NCI-H1417 (cell line): Measurements from ENCODE around the gene ORC3.
"Not testable (repeated sequence)": the region's sequence is repeated elsewhere in the genome, so short reads cannot be mapped to it uniquely, and the experiment has no call there.

ENCODE experiments used
- DNase-seq, 3 experiments: peaks; one replicate each; lab custom pipeline; 2025; lab: John Stamatoyannopoulos, UW

Gene ORC3

DNA sequence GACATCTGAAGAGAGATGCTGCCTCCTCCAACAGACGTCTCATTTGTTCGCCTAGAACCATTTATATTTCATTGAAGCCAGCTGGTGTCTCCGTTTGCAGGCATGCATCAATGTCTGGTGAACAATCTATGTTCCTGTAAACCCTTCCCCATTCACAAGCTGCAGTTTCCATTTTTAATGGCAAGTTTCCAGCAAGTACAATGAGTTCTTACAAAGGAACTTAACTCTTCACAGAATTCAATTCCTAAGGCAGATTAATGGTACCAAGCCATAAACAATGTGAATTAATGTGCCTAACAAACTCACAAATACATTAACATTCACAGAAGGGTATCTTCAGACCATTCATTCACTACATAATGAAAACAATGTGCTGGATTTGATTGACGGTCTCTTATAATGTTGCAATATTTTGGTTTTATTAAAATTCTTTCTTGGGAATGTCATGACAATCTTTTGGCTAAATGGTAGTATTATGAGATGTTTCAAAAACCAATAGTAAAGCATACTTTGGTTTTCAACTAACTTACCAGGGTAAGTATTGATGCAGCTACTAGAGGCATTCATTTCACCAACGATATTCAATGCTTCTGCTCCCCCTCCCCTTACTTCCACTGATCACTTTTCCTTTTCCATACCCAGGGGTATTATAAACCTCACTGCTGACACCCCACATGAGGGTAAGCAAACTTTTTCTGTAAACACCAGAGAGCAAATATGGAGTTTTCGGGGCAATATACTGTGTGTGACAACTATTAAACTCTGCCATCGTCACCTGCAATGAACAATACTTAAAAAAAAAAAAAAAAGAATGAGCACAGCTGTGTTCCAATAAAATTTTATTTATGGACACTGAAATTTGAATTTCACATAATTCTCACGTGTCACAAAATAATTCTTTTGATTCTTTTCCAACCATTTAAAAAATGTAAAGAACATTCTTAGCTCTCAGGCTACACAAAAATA lies 107.9 kb downstream of the ORC3 start:
- DNase-seq = peak in 2 of 3 experiments; percentile 10 to 11

DNA sequence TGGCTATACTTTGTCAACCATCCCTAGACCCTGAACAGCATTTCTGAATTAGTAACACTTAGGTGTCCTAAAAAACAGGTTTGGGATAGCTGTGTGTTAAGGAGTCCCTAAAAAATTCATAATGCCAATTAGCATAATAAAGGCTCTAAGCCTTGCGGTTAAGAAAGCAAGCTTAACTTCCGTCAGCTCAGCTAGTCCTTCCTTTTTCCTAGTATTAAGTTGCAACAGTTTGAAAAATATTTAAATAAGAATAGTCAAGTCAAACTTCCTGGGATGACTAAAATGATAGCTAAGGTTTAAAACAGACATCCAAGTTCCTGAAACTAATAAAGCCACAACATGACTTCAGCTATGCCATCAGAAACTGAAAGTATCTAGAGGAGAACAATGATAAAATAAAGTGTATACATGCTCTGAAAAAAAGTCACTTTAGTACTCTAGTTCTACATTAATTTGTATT lies 108.6 kb downstream of the ORC3 start:
- DNase-seq = no peak

DNA sequence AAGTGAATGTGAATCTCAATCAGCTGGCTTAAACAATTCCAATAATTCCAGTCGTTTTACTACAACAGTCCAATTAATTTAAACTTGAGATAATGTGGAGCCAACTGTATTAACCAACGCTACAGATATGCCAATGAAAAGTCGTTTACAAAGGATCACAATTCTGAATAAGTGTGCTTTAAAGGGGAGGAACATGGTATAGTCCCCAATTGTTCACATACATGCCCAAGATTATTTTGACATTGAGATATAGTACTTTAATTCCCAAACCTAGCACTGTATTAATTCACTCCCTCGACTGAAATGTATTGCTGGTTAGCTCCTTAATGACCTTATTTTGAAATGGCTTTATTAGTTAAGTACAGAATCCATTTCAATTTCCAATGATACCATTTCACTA lies 109.6 kb downstream of the ORC3 start:
- DNase-seq = no peak

DNA sequence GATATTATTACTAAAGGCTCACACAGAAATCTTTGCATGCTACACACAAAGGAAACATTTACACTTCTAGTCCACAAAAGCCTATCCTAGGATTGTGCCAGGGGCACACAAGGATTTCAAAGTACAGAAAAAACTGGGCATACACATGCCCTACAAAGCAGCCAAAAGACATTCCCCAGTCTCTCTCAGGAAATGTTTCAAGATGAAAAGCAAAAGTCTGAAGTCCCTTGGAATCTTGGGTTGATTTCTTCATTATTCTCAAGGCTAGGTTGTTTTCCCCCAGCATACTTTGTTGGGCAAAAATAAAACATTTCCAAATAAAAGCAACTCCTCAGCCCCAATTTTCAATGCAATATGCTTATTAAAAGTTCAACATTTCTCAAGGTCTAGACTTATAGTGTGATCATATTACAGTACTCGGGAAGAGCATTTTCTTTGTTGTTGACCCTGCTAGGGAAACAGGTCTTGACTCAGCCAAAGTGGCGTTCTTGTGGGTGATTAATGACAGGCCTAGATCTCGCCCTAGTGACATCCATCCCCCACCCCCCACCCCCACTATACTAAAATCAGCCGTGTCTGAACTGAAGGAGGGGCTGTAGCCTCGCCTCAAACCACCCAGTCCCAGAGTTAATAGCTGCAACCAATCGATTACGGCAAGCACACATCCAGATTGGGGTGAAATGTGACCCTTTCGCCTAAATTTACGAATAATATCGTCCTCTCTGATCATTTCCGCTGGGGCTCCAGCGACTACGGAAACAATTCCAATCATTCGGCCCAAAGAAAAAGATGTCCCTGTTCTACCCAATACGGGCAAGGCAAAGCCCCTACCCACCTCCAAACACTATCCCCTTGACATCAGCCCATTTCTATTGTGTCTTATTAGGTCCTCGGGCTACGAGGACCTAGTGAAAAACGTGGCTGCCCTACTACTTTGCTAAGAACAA lies 110.7 kb downstream of the ORC3 start:
- DNase-seq = peak; percentile 65 to 86 (median 77)

DNA sequence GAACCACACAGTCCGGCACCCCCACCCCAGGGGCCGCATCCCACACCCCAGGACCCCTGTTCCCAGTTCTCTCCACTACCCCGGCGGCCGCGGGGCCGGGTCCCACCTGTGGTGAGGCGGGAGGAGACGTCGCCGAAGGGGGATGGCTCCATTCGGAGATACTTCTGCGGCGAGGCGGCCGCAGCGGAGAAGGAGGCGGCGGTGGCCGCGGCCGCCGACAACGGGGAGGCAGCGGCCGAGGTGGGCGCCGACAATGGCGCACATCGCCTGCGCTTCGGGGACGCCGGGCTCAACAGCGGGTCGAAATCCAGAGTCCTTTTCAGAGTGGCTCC lies 111.4 kb downstream of the ORC3 start:
- no peak for DNase-seq

DNA sequence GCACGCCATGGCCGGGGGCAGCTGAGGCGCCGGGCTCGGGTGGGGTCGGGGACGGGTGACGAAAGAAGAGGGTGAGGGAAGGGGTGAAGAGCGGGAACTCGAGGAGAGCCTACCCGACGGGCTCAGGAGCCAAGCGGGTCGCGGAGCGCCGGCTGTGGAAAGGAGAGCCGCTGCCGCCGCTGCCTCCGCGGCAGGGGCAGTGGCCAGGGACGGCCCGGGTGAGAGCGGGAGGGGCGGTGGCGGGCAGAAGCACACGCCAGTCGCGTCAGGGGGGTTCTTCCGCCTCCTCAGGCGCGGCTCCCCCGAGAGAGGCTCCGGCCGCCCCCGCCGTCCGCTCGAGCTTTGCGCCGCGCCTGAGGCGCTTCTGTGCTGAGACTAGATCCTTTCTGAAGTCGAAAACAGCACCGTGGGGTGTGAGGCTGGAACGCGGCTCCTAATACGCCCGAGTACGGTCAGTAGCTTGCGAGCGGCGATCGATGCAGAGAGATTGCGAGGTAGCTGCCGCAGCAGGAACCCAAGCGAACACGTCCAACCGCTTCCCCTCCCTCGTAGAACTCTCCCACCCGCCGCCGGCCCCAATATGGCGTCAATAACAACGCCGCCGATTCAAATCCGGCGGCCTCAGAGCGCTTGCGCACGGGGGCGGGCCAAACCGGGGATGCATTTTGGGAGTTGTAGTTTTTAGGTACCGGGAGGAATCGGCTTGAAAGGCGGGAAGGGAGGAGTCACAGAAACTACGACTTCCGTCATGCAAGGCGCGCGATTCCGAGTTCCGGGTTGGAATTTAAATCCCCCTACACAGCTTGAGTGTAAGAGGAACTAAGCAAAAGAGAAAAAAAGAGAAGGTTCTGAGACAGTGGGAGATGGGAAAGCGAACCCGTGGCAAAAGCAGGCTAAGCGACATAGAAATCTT lies 112.0 kb downstream of the ORC3 start, which contains the start of gene AKIRIN2:
TSS of gene AKIRIN2 (minus strand) at position 558 of the 913 bp plus-strand sequence. CDS start at position 9, 549 bp downstream.
- DNase-seq = peak; percentile 98 to 99 (median 98)

DNA sequence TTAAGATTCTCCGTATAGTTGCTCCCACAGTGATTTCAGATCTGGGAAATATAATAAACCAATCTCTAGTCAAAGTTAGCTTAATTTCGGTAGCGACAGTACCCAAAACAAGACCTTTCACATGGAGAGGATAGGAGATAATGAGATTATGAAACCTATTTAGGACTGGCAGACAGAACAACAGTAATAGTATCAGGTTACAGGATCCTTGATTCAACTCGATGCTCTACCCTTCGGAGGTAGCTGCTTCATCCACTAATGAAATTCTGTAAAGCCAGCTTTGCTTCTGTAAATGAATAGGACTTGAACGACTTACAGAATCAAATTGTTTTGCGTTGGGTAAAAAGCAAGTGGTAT lies 112.6 kb downstream of the ORC3 start:
- peak in 1 of 3 experiments; percentile 43 for DNase-seq

DNA sequence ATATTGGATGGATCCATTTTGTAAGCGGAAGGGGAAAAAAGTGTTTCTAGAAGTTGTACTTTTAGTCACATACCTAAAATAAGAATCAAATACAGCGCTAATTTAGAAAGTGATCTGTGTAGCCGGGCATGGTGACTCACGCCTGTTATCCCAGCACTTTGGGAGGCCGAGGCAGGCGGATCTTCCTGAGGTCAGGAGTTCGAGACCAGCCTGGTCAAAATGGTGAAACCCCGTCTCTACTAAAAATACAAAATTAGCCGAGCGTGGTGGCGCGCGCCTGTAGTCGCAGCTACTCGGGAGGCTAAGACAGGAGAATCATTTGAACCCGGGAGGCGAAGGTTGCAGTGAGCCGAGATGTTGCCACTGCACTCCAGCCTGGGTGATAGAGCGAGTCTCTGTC lies 113.1 kb downstream of the ORC3 start:
- DNase-seq = not testable (repeated sequence)

DNA sequence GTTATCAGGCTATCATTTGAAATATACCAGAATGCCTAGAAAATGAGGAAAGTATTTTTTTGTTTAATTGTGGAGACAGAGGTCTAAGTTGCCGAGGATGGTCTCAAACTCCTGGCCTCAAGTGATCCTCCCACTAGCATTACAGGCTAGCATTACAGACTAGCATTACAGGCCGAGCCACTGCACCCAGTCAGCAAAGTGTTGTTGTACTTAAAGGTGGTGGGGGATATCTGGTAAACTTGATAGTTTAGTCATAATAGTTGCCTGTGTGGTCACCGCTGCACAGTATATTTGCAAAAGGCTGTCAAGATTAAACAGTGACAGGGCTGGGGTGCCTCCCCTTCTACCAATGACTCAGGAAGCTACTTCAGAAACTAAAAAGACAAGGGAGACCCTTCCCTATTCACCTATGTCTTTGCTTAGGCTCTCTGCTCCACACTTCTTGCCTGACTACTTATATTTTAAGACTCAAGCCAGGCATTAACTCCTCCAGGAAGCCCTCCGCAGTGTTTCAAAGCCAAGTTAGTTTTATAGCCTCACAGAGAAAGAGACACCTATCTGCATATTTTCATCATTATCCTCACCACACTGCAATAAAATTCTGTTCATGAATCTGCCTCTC lies 115.2 kb downstream of the ORC3 start:
- DNase-seq = no peak

DNA sequence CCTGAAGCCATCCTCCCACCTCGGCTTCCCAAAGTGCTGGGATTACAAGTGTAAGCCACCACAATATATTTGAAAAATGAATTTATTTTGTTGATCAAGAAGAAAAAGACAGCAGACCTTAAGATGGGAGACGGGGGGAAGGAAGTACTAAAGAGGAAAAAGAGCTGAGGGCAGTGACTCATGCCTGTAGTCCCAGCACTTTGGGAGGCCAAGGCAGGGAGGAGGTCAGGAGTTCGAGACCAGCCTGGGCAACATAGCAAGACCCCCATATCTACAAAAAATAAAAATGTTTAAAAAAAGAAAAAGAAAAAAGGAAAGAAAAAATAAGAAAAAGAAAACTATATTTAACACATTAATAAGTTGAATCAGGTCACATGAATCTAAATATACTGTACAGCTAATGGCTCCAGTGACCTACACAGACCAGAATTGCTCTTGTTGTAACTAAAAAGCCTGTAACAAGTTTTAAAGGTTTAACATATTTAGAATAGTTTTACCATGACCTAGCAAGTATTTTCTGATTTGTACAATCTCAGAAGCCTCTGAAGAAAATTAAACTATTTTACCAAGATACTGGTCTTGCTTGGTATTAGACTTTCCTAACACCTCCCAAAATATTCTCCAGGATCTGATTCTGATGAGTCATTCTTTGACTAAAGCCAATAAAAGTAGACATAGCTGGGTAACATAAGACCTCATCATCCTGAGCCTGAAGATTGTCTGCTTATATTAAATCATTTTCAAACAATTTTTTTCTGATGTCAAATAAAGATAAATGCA lies 116.4 kb downstream of the ORC3 start:
- DNase-seq = no peak

DNA sequence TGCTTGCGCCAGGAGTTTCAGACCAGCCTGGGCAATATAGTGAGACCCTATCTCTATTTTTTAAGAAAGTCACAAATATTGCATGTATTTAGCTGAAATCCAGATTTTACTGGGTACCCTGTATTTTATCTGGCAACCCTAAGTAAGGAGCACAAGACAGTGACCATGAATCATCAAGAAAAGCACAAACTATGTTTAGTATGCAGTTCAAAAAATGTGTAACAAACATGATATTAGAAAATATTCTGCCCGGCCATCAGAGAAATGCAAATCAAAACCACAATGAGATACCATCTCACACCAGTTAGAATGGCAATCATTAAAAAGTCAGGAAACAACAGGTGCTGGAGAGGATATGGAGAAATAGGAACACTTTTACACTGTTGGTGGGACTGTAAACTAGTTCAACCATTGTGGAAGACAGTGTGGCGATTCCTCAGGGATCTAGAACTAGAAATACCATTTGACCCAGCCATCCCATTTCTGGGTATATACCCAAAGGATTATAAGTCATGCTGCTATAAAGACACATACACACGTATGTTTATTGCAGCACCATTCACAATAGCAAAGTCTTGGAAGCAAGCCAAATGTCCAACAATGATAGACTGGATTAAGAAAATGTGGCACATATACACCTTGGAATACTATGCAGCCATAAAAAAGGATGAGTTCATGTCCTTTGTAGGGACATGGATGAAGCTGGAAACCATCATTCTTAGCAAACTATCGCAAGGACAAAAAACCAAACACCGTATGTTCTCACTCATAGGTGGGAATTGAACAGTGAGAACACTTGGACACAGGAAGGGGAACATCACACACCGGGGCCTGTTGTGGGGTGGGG lies 118.9 kb downstream of the ORC3 start:
- not testable (repeated sequence) for DNase-seq

DNA sequence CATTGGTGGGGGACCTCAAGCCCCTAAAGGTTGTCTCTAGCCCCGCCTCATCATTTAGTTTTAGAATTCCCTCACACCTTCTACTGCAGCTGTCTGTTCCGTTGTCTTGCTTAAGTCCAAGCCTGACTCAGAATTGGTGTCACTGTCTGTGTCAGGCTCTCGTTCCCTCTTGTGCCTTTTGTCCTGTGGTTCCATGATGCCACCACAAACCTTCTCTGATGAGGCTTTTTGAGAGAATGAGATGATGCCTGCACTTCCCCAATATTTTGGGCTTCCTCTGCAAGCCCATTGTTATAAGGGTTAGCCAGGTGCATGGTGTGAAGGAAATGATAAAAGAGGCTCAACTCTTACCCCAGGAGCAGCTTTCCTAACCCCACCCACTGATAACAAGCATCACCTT lies 120.2 kb downstream of the ORC3 start:
- DNase-seq = no peak

DNA sequence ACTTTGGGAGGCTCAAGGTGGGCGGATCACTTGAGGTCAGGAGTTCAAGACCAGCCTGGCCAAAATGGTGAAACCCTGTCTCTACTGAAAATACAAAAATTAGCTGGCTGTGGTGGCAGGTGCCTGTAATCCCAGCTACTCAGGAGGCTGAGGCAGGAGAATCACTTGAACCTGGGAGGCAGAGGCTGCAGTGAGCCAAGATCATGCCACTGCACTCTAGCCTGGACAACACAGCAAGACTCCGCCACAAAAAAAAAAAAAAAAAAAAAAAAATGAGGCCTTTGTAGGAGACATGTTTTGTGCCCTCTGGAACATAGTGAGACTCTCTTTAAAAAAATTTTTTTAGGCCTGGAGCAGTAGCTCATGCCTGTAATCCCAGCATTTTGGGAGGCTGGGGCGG lies 122.8 kb downstream of the ORC3 start:
- DNase-seq = not testable (repeated sequence)

DNA sequence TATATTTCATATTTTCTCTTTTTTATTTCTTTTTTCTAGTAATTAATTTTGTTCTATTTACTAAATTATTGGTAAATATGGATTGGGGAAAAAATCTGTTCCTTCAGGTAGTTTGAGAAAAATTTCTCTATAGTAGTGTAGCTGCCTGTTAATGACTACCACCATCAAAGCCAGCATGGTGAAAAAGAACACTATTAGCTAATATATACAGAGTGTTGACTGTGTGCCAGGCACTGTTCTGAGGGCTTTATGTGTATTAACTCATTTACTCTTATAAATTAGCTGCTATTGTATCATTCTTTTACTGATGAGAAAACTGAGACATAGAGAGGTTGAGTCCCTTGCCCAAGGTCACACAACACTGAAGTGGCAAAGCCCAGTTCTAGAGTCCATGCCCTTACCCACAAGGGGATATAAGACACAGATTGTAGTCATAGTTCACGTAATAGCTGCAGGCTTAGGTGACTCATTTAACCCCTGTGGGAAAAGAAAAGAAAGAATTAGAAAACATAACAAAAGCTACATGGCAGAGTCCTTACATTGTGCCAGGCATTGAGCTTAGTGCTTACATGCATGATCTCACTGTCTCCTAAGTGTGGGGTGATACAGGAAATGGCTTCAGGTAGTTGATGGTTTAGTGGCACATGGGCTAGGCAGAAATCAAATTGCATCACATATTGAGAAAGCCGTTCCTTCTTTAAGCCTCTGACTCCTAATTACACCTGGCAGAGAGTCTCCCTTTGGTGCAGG lies 124.3 kb downstream of the ORC3 start:
- no peak for DNase-seq
